IMR-90 (cell line): ENCODE measurements around the gene RASGRP3. TPM values are rescaled to one million over a fixed set of nuclear protein-coding genes. Genes with fewer than 3 reads are reported as not detected.
A peak's percentile ranks its signal among the peaks of the same experiment; 100 is the strongest.

ENCODE experiments used
- ATAC-seq: fragments of 200-7000 bp; cut with Tn5 transposase; 2 replicates; pipeline ENCODE4 v1.9.1; 2020; ENCODE audit warnings: low read depth, mild to moderate bottlenecking, moderate library complexity
- BruUV-seq: library from RNA; stranded (reverse); fragments of 400-500 nt; replicated peaks from 2 replicates; lab custom pipeline; 2021; lab: Mats Ljungman, UMichigan
- CTCF ChIA-PET: fragments of 300-600 bp; formaldehyde crosslinking; extraction: SDS; loops from one replicate; lab custom pipeline; 2021; ENCODE audit warnings: antibody characterized with exemption; lab: Yijun Ruan, JAX
- POLR2A ChIA-PET: fragments of 300-600 bp; sonication (Branson Sonifier 250); formaldehyde crosslinking; loops from one replicate; lab custom pipeline; 2022; ENCODE audit warnings: antibody characterized with exemption; ENCODE audit not compliant: unreplicated experiment; lab: Charles Lee
- DNase-seq: peaks from one replicate; pipeline ENCODE4 v3.0.0; 2013
- H2AFZ ChIP-seq: replicated peaks from 2 replicates; pipeline ENCODE3; 2013; ENCODE audit warnings: low read length, mild to moderate bottlenecking; ENCODE audit not compliant: poor library complexity
- H2AK5ac ChIP-seq: 2 replicates; pipeline ENCODE4 v1.6.1; 2013; ENCODE audit warnings: low read depth, low read length, inconsistent platforms
- H2AK9ac ChIP-seq: replicated peaks from 2 replicates; pipeline ENCODE3; 2013; ENCODE audit warnings: mild to moderate bottlenecking, low read depth, low read length, moderate library complexity; ENCODE audit not compliant: poor library complexity
- H2BK120ac ChIP-seq: 2 replicates; pipeline ENCODE4 v1.6.1; 2013; ENCODE audit warnings: low read depth, low read length, inconsistent platforms
- H2BK15ac ChIP-seq: 3 replicates; pipeline ENCODE4 v1.6.1; 2013; ENCODE audit warnings: low read depth, low read length, inconsistent platforms
- H2BK20ac ChIP-seq: 2 replicates; pipeline ENCODE4 v1.6.1; 2013; ENCODE audit warnings: low read depth, mild to moderate bottlenecking, inconsistent platforms, low read length, moderate library complexity
- H2BK5ac ChIP-seq: 2 replicates; pipeline ENCODE4 v1.6.1; 2013; ENCODE audit warnings: mild to moderate bottlenecking, low read depth, low read length, inconsistent platforms; ENCODE audit not compliant: poor library complexity, severe bottlenecking
- H3K14ac ChIP-seq: replicated peaks from 2 replicates; pipeline ENCODE4 v1.6.1; 2013; ENCODE audit warnings: low read depth, low read length, inconsistent platforms
- H3K18ac ChIP-seq: 2 replicates; pipeline ENCODE4 v1.6.1; 2013; ENCODE audit warnings: low read depth, low read length, control low read depth
- H3K23ac ChIP-seq: 2 replicates; pipeline ENCODE4 v1.6.1; 2013; ENCODE audit warnings: low read depth, low read length, inconsistent platforms
- H3K27ac ChIP-seq: 2 replicates; pipeline ENCODE4 v1.5.1; 2013; ENCODE audit warnings: mild to moderate bottlenecking, control low read depth, low read length; ENCODE audit not compliant: insufficient read depth
- H3K27me3 ChIP-seq: 2 replicates; pipeline ENCODE4 v1.6.1; 2013; ENCODE audit warnings: low read length; ENCODE audit not compliant: control insufficient read depth, insufficient read depth
- H3K36me3 ChIP-seq: 2 replicates; pipeline ENCODE4 v1.6.1; 2013; ENCODE audit warnings: low read length, mixed read lengths; ENCODE audit not compliant: control insufficient read depth, insufficient read depth
- H3K4ac ChIP-seq: 2 replicates; pipeline ENCODE4 v1.6.1; 2013; ENCODE audit warnings: low read depth, low read length, inconsistent platforms
- H3K4me1 ChIP-seq: 2 replicates; pipeline ENCODE4 v1.6.1; 2013; ENCODE audit warnings: low read length, mixed read lengths; ENCODE audit not compliant: control insufficient read depth, insufficient read depth
- H3K4me2 ChIP-seq: 2 replicates; pipeline ENCODE4 v1.6.1; 2013; ENCODE audit warnings: low read depth, mild to moderate bottlenecking, control low read depth, low read length, moderate library complexity
- H3K4me3 ChIP-seq: 2 replicates; pipeline ENCODE4 v1.5.1; 2013; ENCODE audit warnings: low read depth, mild to moderate bottlenecking, control low read depth, low read length, moderate library complexity; ENCODE audit not compliant: insufficient read depth
- H3K56ac ChIP-seq: 2 replicates; pipeline ENCODE4 v1.6.1; 2013; ENCODE audit warnings: low read length, inconsistent platforms; ENCODE audit not compliant: insufficient read depth; ENCODE audit errors: extremely low read depth
- H3K79me1 ChIP-seq, 2 experiments: 2 replicates each; pipeline ENCODE4 v1.6.1; 2013; ENCODE audit warnings: low read length in 2 of 2, inconsistent platforms in 1 of 2, low read depth in 1 of 2
- H3K9ac ChIP-seq: 2 replicates; pipeline ENCODE4 v1.6.1; 2013; ENCODE audit warnings: low read depth, low read length, control low read depth
- H3K9me1 ChIP-seq: 2 replicates; pipeline ENCODE4 v1.6.1; 2013; ENCODE audit warnings: low read length, inconsistent platforms; ENCODE audit not compliant: insufficient read depth
- H3K9me3 ChIP-seq: 2 replicates; pipeline ENCODE4 v1.6.1; 2013; ENCODE audit warnings: low read length; ENCODE audit not compliant: control insufficient read depth, insufficient read depth
- H4K20me1 ChIP-seq: 2 replicates; pipeline ENCODE4 v1.6.1; 2013; ENCODE audit warnings: low read length, inconsistent platforms; ENCODE audit not compliant: insufficient read depth
- H4K5ac ChIP-seq: 2 replicates; pipeline ENCODE4 v1.6.1; 2013; ENCODE audit warnings: mild to moderate bottlenecking, low read depth, low read length, control low read depth
- H4K8ac ChIP-seq, 2 experiments: 2 replicates each; pipeline ENCODE4 v1.6.1; 2013; ENCODE audit warnings: low read depth in 2 of 2, low read length in 2 of 2, control low read depth in 1 of 2, inconsistent platforms in 1 of 2
- H4K91ac ChIP-seq: 2 replicates; pipeline ENCODE4 v1.6.1; 2013; ENCODE audit warnings: low read depth, low read length, inconsistent platforms; ENCODE audit not compliant: insufficient read depth
- BHLHE40 ChIP-seq: fragments of 150-350 bp; IDR thresholded peaks from 2 replicates; pipeline ENCODE4 v1.6.1; 2016; ENCODE audit warnings: mild to moderate bottlenecking, low read depth, low read length
- CEBPB ChIP-seq: IDR thresholded peaks from 2 replicates; pipeline ENCODE4 v1.6.1; 2012; ENCODE audit warnings: low read depth, low read length, improper control_type of control experiment
- CHD1 ChIP-seq: IDR thresholded peaks from 2 replicates; pipeline ENCODE4 v1.6.1; 2012; ENCODE audit warnings: low read depth, low read length, improper control_type of control experiment
- CTCF ChIP-seq: conservative IDR thresholded peaks from 2 replicates; pipeline ENCODE4 v1.5.1; 2012; ENCODE audit warnings: mild to moderate bottlenecking, low read depth, low read length, improper control_type of control experiment
- FOS ChIP-seq: fragments of 150-350 bp; IDR thresholded peaks from 2 replicates; pipeline ENCODE4 v1.6.1; 2016; ENCODE audit warnings: low read depth, low read length
- MAFK ChIP-seq: IDR thresholded peaks from 2 replicates; pipeline ENCODE4 v1.6.1; 2012; ENCODE audit warnings: low read depth, low read length, improper control_type of control experiment
- MAZ ChIP-seq: IDR thresholded peaks from 2 replicates; pipeline ENCODE4 v1.6.1; 2012; ENCODE audit warnings: low read depth, mild to moderate bottlenecking, low read length, improper control_type of control experiment, moderate library complexity, borderline replicate concordance
- NFE2L2 ChIP-seq: fragments of 150-350 bp; IDR thresholded peaks from 2 replicates; pipeline ENCODE4 v1.6.1; 2016; ENCODE audit warnings: low read depth, mild to moderate bottlenecking, low read length
- POLR2A ChIP-seq: IDR thresholded peaks from 2 replicates; pipeline ENCODE4 v1.6.1; 2012; ENCODE audit warnings: mild to moderate bottlenecking, low read depth, low read length
- RAD21 ChIP-seq: IDR thresholded peaks from 2 replicates; pipeline ENCODE4 v1.6.1; 2012; ENCODE audit warnings: low read length, improper control_type of control experiment
- RCOR1 ChIP-seq: IDR thresholded peaks from 2 replicates; pipeline ENCODE4 v1.6.1; 2012; ENCODE audit warnings: mild to moderate bottlenecking, low read length, improper control_type of control experiment; ENCODE audit not compliant: insufficient replicate concordance
- RFX5 ChIP-seq: IDR thresholded peaks from 2 replicates; pipeline ENCODE4 v1.8.0; 2012; ENCODE audit warnings: low read depth, mild to moderate bottlenecking, low read length, moderate library complexity
- SMC3 ChIP-seq: fragments of 150-350 bp; IDR thresholded peaks from 2 replicates; pipeline ENCODE4 v1.6.1; 2016; ENCODE audit warnings: low read depth, mild to moderate bottlenecking, antibody characterized with exemption, low read length, moderate library complexity
- WGBS, 2 experiments: methylation state at CpG; one replicate each; pipeline versions ENCODE4 v1.1.5 to v1.1.7; 2013; ENCODE audit warnings: missing lambda C conversion rate in 2 of 2; ENCODE audit not compliant: insufficient read length in 1 of 2; ENCODE audit errors: extremely low coverage in 2 of 2; 5-methylcytosine and 5-hydroxymethylcytosine counted together
- dilution Hi-C: fragments of 300-500 bp; cut with HindIII; formaldehyde crosslinking; loops from one replicate; pipeline ENCODE4 v1.14.3; 2018; ENCODE audit warnings: low sequenced_read_pairs; ENCODE audit not compliant: unreplicated experiment
- in situ Hi-C: fragments of 300-500 bp; cut with MboI; formaldehyde crosslinking; loops from 3 replicates; pipeline ENCODE4 v1.14.3; 2019; ENCODE audit warnings: low sequenced_read_pairs, inconsistent platforms, mixed read lengths
- intact Hi-C: fragments of 100-400 bp; cut with micrococcal nuclease; formaldehyde crosslinking; loops from 2 replicates; pipeline ENCODE4 v1.10.0; 2022
- polyA plus RNA-seq, 3 experiments: library from polyadenylated mRNA; depleted of rRNA; stranded (reverse); fragments of >200 nt; gene quantifications; 2 replicates each; pipeline ENCODE4 v1.2.3, GENCODE V29; 2012; ENCODE audit warnings: low replicate concordance in 1 of 3
- total RNA-seq: library from RNA; depleted of rRNA; stranded (reverse); fragments of >200 nt; gene quantifications from 2 replicates; pipeline ENCODE4 v1.2.3, GENCODE V29; 2012
- TF ChIP-seq, protein P1 (sequence below): fragments of 150-350 bp; IDR thresholded peaks from 2 replicates; pipeline ENCODE4 v1.6.1; 2016; ENCODE audit warnings: low read depth, mild to moderate bottlenecking, low read length, moderate library complexity, borderline replicate concordance

Gene RASGRP3
- total and polyA plus RNA-seq, 2 of the 4 experiments (the other 2 are of a cell fraction), result 1.7 to 3.0 TPM

- H3K4ac ChIP-seq, result no peak overlapping the region
- TF ChIP-seq SMC3, result no peak
- TF ChIP-seq FOS, result no peak
- no peak for TF ChIP-seq NFE2L2
- no peak for TF ChIP-seq CHD1
- TF ChIP-seq RFX5, result no peak
- no peak for TF ChIP-seq POLR2A
- TF ChIP-seq MAFK, result no peak
- no peak for TF ChIP-seq RCOR1
- TF ChIP-seq, protein P1, sequence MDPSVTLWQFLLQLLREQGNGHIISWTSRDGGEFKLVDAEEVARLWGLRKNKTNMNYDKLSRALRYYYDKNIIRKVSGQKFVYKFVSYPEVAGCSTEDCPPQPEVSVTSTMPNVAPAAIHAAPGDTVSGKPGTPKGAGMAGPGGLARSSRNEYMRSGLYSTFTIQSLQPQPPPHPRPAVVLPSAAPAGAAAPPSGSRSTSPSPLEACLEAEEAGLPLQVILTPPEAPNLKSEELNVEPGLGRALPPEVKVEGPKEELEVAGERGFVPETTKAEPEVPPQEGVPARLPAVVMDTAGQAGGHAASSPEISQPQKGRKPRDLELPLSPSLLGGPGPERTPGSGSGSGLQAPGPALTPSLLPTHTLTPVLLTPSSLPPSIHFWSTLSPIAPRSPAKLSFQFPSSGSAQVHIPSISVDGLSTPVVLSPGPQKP, result no peak
- TF ChIP-seq MAZ, result no peak
- TF ChIP-seq CEBPB, result no peak
- no peak for TF ChIP-seq CTCF
- TF ChIP-seq BHLHE40, result no peak
- no peak for TF ChIP-seq RAD21
- H2BK15ac ChIP-seq, result no peak overlapping the region
- WGBS, 2 experiments, result 100% methylated on average over 1 of the region's 3 CpGs; no CpG with 5 or more reads in 1 of the 2 experiments
- DNase-seq (no peak), ATAC-seq (no peak)
- no peak overlapping the region for H2BK20ac ChIP-seq
- H4K91ac ChIP-seq, result no peak overlapping the region
- intact Hi-C loops (no loop called here), dilution Hi-C loops (no loop called here), in situ Hi-C loops (loop anchor here (25.0 kb wide), 1 partner anchor 772 kb away; no protein-coding TSS in a partner anchor)
- H2BK5ac ChIP-seq, result no peak overlapping the region
- H4K5ac ChIP-seq, result no peak overlapping the region
- 0 out of 2 replicates have a peak overlapping the region, but pooled peaks have one; percentile 33 for H3K18ac ChIP-seq
- no peak overlapping the region for H2BK120ac ChIP-seq
- H3K4me3 ChIP-seq, result no peak overlapping the region
- ChIA-PET CTCF (no interaction called here), POLR2A (no interaction called here)
- no peaks in the 10 kb centered on the region for H3K79me1 ChIP-seq
- H3K4me1 ChIP-seq, result peaks cover 12% of the 10 kb centered on the region
- H3K9ac ChIP-seq, result no peak overlapping the region
- no peaks in the 10 kb centered on the region for H3K9me3 ChIP-seq
- H4K20me1 ChIP-seq, result no peaks in the 10 kb centered on the region
- no TSS peak for BruUV-seq
- H4K8ac ChIP-seq, result no peak overlapping the region
- H3K14ac ChIP-seq, result no peak overlapping the region
- H3K4me2 ChIP-seq, result no peak overlapping the region
- H3K56ac ChIP-seq, result no peak overlapping the region
- no peaks in the 10 kb centered on the region for H3K36me3 ChIP-seq
- H3K27me3 ChIP-seq, result no peaks in the 10 kb centered on the region
- H2AK5ac ChIP-seq, result no peak overlapping the region
- H2AFZ ChIP-seq, result no peak overlapping the region
- H3K9me1 ChIP-seq, result no peaks in the 10 kb centered on the region
- no peak overlapping the region for H3K23ac ChIP-seq
- no peak overlapping the region for H2AK9ac ChIP-seq
- H3K27ac ChIP-seq, result no peak overlapping the region
Measured at GRCh38 chr2:33559328-33559727, 82.9 kb downstream of the RASGRP3 start.
